ENCODE data around the gene C9.

DNA sequence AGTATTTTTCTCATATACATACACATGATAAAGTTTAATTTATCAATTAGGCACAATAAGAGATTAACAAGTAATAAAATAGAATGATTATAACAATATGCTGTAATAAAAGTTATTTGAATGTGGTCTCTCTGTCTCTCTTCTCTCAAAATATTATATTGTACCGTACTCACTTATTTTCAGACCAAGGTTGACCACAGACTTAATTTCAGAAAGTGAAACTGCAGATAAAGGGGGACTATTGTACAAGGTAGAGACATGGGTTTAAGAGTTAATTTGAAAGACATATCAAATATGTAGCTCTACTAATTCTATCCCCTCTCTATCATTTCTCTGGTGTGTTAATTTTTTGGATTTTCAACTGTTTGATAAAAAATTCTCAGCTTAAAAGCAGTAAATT, 20.0 kb upstream of the C9 start:
- TF ChIP-seq, protein P1, sequence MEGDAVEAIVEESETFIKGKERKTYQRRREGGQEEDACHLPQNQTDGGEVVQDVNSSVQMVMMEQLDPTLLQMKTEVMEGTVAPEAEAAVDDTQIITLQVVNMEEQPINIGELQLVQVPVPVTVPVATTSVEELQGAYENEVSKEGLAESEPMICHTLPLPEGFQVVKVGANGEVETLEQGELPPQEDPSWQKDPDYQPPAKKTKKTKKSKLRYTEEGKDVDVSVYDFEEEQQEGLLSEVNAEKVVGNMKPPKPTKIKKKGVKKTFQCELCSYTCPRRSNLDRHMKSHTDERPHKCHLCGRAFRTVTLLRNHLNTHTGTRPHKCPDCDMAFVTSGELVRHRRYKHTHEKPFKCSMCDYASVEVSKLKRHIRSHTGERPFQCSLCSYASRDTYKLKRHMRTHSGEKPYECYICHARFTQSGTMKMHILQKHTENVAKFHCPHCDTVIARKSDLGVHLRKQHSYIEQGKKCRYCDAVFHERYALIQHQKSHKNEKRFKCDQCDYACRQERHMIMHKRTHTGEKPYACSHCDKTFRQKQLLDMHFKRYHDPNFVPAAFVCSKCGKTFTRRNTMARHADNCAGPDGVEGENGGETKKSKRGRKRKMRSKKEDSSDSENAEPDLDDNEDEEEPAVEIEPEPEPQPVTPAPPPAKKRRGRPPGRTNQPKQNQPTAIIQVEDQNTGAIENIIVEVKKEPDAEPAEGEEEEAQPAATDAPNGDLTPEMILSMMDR (IDR thresholded peaks at IDR 0.05) = no peak
- TF ChIP-seq POLR2A (IDR thresholded peaks at IDR 0.05) = no peak

All from heart left ventricle (tissue), 13 donors.